Vagina (tissue), 2 donors: Measurements from ENCODE around the gene TGFBR3.

Source experiments
- POLR2A ChIP-seq, 2 donors: fragments of 450-650 bp; IDR thresholded peaks; one replicate each; pipeline ENCODE4 v1.6.1; 2017; ENCODE audit warnings: antibody characterized with exemption in 2 of 2, mild to moderate bottlenecking in 2 of 2, moderate library complexity in 2 of 2
- POLR2AphosphoS5 ChIP-seq, 2 donors: sonication (generic); formaldehyde crosslinking; IDR thresholded peaks; one replicate each; pipeline ENCODE4 v1.9.0; 2017; ENCODE audit warnings: antibody characterized with exemption in 2 of 2, mild to moderate bottlenecking in 2 of 2, low read depth in 1 of 2; ENCODE audit not compliant: insufficient read depth in 1 of 2
- TF ChIP-seq, protein P1 (sequence below), 3 experiments: fragments of 450-650 bp in 2 of 3; fragments of 200-600 bp in 1 of 3; sonication (generic) in 1 of 3; IDR thresholded peaks; one replicate each; pipeline ENCODE4 v1.5.1; 2017 to 2019; ENCODE audit warnings: antibody characterized with exemption in 3 of 3, mild to moderate bottlenecking in 2 of 3, moderate library complexity in 2 of 3

DNA sequence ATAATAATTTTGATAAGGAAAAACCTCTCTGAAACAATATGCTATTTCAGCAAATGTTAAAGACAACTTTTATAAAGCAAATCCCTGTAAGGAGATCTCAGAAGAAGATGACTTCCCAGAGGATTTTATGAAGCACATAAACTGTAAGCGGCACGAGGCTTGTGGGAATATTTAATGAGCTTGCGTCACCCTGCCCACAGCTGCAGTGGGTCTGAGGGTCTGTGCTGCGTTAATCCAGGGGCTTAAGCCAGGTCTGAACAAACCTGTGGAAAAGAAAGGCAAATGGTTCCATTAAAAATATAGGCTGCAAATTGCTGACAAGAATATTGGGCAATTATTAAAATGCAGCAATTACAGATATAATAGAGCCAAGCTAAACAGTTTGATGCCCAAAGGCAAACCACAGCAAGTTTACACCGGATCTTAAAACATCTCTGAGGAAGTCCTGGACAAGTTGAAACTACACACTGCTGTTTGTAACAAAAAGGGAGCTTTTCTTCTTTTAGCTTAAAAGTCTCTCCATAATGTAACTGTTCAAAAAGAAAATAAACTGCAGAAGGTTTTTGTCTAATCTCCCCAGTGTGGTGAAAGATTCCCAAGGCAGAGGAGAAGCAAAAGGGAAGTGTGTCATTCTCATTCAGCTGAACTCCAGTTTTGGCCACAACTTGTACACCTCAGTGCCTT, 21.8 kb downstream of the TGFBR3 start:
- TF ChIP-seq, protein P1, sequence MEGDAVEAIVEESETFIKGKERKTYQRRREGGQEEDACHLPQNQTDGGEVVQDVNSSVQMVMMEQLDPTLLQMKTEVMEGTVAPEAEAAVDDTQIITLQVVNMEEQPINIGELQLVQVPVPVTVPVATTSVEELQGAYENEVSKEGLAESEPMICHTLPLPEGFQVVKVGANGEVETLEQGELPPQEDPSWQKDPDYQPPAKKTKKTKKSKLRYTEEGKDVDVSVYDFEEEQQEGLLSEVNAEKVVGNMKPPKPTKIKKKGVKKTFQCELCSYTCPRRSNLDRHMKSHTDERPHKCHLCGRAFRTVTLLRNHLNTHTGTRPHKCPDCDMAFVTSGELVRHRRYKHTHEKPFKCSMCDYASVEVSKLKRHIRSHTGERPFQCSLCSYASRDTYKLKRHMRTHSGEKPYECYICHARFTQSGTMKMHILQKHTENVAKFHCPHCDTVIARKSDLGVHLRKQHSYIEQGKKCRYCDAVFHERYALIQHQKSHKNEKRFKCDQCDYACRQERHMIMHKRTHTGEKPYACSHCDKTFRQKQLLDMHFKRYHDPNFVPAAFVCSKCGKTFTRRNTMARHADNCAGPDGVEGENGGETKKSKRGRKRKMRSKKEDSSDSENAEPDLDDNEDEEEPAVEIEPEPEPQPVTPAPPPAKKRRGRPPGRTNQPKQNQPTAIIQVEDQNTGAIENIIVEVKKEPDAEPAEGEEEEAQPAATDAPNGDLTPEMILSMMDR (IDR thresholded peaks at IDR 0.05) = no peak
- peak in 1 of 2 donors; percentile 38 for TF ChIP-seq POLR2AphosphoS5 (IDR thresholded peaks at IDR 0.05; ENCODE audit: insufficient read depth in 1 of 2, low read depth in 1 of 2)
- no peak for TF ChIP-seq POLR2A (IDR thresholded peaks at IDR 0.05)
